Cerebellar nuclear complex (tissue), 1 donor: ENCODE results near the gene PUS10.
"Not testable (repeated sequence)": the region's sequence is repeated elsewhere in the genome, so short reads cannot be mapped to it uniquely, and the experiment has no call there.

ENCODE experiments used
- DNase-seq, 2 experiments: peaks; one replicate each; lab custom pipeline; 2025; lab: John Stamatoyannopoulos, UW

The PUS10 gene

GRCh38 chr2:61017556-61018317, at the start of gene PUS10, which contains the start of gene PEX13:
TSS of gene PUS10 (minus strand) at chr2:61018255. CDS start at chr2:61011890, 6,365 bp downstream.
TSS of gene PEX13 (plus strand) at chr2:61017720. CDS start at chr2:61017760, 40 bp downstream.
- peak in 1 of 2 experiments; percentile 77 for DNase-seq

GRCh38 chr2:61065714-61066709, 48.0 kb upstream of the PUS10 start, which contains the start of gene SANBR:
TSS of gene SANBR (plus strand) at chr2:61065871. CDS start at chr2:61070351, 4,480 bp downstream.
- DNase-seq: peak in 1 of 2 experiments; percentile 84

DNA sequence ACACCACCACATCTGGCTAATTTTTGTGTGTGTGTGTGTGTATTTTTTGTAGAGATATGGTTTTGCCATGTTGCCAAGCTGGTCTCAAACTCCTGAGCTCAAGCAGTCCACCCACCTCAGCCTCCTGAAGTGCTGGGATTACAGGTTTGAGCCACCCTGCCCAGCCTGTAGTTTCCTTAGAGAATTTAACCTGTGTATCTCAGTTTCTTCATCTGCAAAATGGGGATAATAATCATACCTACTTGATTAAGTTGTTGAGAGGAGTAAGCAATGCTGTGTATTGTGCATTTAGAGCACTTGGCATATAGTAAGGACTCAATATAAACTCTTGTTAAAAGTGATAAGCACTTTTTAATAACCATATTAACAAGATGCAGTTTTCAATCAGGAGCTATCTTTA, 41.3 kb upstream of the PUS10 start:
- DNase-seq: no peak

DNA sequence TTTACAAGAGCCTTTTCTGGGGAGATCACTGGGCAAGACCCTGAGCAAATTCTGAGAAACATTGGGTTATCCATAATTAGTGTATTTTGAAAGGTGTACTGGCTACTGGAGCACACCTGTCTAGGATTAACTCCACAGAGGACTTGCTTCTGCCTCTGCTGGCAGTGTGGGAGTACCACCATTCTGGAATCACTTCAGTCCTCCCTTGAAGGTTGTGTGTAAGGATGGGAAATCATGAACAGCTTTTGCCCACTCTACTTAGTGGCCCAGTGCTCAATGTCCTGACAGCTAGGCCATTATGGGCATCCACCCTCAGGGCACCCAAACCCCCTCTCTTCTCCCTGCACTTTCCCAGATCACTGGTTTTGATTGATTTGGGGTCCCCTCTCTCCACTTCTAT, 39.5 kb upstream of the PUS10 start:
- DNase-seq: no peak

DNA sequence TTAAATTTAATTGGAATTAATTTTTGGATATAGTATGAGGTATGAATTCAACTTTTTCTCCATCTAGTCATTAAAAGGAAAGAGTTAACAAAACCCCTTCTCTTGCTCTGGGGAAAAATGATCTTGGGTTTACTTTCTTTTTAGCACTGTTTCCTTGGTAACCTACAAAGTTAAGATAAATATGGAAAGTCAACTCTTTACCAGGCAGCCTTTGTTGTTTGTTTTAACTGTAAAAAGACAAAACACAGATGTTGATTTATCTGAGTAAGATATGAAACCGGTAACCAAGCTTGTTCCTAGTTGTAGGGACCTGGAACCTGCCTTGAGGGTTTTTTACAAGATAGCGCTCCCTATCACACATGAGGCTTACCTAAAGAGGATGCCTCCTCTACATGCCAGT, 37.5 kb upstream of the PUS10 start:
- DNase-seq: no peak

GRCh38 chr2:61045999-61046398, 27.9 kb upstream of the PUS10 start:
- no peak for DNase-seq

- no peak for DNase-seq
Observed at GRCh38 chr2:61045226-61045625, 27.2 kb upstream of the PUS10 start.

GRCh38 chr2:61044636-61045035, 26.6 kb upstream of the PUS10 start:
- DNase-seq: no peak

- no peak for DNase-seq
Observed at GRCh38 chr2:61042807-61043206, 24.8 kb upstream of the PUS10 start.

DNA sequence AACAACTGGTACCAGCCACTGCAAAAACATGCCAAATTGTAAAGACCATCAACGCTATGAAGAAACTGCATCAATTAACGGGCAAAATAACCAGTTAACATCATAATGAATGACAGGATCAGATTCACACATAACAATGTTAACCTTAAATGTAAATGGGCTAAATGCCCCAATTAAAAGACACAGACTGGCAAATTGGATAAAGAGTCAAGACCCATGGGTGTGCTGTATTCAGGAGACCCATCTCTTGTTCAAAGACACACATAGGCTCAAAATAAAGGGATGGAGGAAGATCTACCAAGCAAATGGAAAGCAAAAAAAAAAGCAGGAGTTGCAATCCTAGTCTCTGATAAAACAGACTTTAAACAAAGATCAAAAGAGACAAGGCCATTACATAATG, 18.6 kb upstream of the PUS10 start:
- not testable (repeated sequence) for DNase-seq

DNA sequence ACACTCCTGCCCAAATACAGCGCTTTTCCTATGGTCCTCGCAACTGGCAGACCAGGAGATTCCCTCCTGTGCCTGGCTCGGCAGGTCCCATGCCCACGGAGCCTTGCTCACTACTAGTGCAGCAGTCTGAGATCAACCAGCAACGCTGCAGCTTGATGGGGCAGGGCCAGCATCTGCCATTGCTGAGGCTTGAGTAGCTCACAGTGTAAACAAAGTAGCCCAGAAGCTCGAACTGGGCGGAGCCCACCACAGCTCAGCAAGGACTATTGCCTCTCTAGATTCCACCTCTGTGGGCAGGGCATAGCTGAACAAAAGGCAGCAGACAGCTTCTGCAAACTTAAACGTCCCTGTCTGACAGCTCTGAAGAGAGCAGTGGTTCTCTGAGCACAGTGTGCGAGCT, 16.5 kb upstream of the PUS10 start:
- DNase-seq: not testable (repeated sequence)

DNA sequence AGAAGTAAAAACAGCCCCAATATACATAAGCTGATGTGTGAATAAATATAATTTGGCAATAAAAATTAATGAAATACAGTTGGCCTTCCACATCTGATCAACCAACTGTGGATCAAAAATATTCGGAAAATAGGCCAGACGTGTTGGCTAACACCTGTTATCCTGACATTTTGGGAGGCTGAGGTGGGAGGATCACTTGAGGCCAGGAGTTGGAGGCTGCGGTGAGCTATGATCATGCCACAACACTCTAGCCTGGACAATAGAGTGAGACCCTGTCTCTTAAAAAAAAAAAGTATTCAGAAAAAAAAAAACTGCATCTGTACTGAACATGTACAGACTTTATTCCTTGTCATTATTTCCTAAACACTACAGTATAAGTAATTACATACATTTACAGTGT, 11.5 kb upstream of the PUS10 start:
- DNase-seq: no peak

DNA sequence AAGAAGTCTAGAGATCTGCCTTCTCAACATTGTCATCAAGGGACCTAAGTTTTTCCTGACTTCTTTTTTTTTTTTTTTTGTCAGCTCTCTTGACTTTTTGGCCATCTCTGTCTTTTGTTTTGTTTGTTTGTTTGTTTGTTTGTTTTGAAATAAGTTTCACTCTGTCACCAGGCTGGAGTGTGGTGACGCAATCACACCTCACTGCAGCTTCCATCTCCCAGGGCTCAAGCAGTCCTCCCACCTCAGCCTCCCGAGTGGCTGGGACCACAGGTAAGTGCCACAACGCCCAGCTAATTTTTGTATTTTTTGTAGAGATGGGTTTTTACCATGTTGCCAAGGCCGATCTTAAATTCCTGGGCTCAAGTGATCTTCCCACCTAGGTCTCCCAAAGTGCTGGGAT, 5.6 kb upstream of the PUS10 start:
- no peak for DNase-seq

DNA sequence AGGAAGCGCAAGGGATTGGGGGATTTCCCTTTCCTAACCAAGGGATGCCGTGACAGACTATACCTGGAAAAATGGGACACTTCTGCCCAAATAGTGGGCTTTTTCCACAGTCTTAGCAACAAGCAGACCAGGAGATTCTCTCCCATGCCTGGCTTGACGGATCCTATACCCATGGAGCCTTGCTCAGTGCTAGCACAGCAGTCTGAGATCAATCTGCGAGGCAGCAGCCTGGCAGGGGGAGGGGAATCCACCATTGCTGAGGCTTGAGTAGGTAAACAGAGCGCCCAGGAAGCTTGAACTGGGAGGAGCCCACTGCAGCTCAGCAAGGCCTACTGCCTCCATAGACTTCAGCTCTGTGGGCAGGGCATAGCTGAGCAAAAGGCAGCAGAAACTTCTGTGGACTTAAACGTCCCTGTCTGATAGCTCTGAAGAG, 3.2 kb upstream of the PUS10 start:
- no peak for DNase-seq

- no peak for DNase-seq
Observed at GRCh38 chr2:61018798-61019197, 743 bp upstream of the PUS10 start.

- DNase-seq: no peak
Observed at GRCh38 chr2:61018318-61018755, 282 bp upstream of the PUS10 start.

- DNase-seq: peak in 1 of 2 experiments; percentile 77
Observed at GRCh38 chr2:61017003-61017555, 976 bp downstream of the PUS10 start.

GRCh38 chr2:61016392-61017002, 1.6 kb downstream of the PUS10 start:
- DNase-seq: no peak

DNA sequence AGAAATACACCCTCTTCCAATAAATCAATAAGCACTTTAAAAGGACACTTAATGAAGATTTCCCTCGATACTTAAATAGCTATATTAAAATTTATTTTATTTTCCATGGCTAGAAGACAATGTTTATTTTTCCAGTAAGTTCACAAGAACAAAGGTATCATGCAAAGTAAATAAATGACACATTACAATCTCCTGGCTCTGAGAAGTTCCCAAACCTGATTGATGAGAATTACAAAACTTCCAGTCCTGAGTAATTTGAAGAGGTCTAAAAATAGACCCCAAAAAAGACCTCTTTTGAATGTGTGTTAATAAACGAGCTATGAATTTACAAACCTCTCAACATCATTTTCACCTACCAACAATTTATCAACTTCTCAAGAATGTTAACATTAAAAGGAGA, 2.1 kb downstream of the PUS10 start:
- DNase-seq: no peak

- no peak for DNase-seq
Observed at GRCh38 chr2:61014763-61015162, 3.3 kb downstream of the PUS10 start.

DNA sequence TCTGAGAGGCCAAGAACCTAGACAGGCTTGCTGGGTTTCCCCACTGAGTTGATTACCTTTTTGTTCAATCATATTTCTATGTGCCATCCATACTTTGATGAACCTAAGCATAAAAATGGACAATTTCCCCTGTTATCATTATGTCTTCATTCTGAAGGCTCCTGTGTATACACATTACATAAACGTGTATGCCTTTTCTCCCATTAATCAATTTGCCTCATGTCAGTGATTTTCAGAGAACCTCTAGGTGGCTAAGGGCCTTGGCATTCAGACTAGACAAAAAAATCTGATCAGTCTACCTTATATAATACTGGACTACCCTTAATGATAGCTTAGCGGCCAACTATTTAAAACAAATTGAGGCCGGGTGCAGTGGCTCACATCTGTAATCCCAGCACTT, 4.7 kb downstream of the PUS10 start:
- DNase-seq: no peak

GRCh38 chr2:61012303-61012702, 5.8 kb downstream of the PUS10 start:
- DNase-seq: not testable (repeated sequence)
